ENCODE data around the gene CHN2. TPM values are rescaled to one million over a fixed set of nuclear protein-coding genes. Genes with fewer than 3 reads are reported as not detected.

CHN2 gene
- total RNA-seq, 1 experiment from 2014 or later = 2.1 TPM

- ChIA-PET CTCF (interaction anchor here (1.0 to 1.7 kb wide), 2 partner anchors 9 to 99 kb away, joined by 4 to 5 read pairs; no protein-coding TSS in a partner anchor), POLR2A (no interaction called here), RAD21 (ENCODE audit: low non-redundant PET in 1 of 2, low total read pairs in 2 of 2, uncharacterized antibody in 2 of 2, unreplicated experiment in 2 of 2) (interaction anchor here in 1 of 2 experiments (0.5 kb wide), 1 partner anchor 14 kb away, joined by 5 read pairs; no protein-coding TSS in a partner anchor)
- no peaks in the 10 kb centered on the region for H3K27me3 ChIP-seq (ENCODE audit: insufficient read depth, low read length)
- no peaks in the 10 kb centered on the region for H3K9me3 ChIP-seq (ENCODE audit: control insufficient read depth in 1 of 2, insufficient read depth in 1 of 2, low read depth in 1 of 2, low read length in 2 of 2)
- H3K27ac ChIP-seq (ENCODE audit: low read depth, low read length) = no peak overlapping the region
- H3K9me2 ChIP-seq (ENCODE audit: insufficient read depth) = no peaks in the 10 kb centered on the region
- H3K4me3 ChIP-seq (replicated peaks in 1 of 2; ENCODE audit: low read depth in 1 of 2, low read length in 2 of 2) = no peak overlapping the region
- H3K36me3 ChIP-seq (ENCODE audit: control insufficient read depth in 1 of 2, insufficient read depth in 2 of 2, low read length in 2 of 2) = no peaks in the 10 kb centered on the region
- no peak overlapping the region for H2AFZ ChIP-seq (ENCODE audit: low read depth, low read length, poor library complexity, severe bottlenecking)
- BruUV-seq (replicated peaks) = no TSS peak
- ATAC-seq = no peak
- H4K20me1 ChIP-seq (ENCODE audit: insufficient read depth) = no peaks in the 10 kb centered on the region
- intact Hi-C loops (cut with micrococcal nuclease) = no loop called here
- H3K9ac ChIP-seq (ENCODE audit: low read length) = no peak overlapping the region
- peaks cover 15 to 28% of the 10 kb centered on the region in 2 experiments for H3K4me1 ChIP-seq (ENCODE audit: control insufficient read depth in 1 of 2, insufficient read depth in 2 of 2, low read length in 2 of 2)
- no peak for TF ChIP-seq SP1 (IDR thresholded peaks at IDR 0.05; ENCODE audit: low read depth)
- TF ChIP-seq, protein P1, sequence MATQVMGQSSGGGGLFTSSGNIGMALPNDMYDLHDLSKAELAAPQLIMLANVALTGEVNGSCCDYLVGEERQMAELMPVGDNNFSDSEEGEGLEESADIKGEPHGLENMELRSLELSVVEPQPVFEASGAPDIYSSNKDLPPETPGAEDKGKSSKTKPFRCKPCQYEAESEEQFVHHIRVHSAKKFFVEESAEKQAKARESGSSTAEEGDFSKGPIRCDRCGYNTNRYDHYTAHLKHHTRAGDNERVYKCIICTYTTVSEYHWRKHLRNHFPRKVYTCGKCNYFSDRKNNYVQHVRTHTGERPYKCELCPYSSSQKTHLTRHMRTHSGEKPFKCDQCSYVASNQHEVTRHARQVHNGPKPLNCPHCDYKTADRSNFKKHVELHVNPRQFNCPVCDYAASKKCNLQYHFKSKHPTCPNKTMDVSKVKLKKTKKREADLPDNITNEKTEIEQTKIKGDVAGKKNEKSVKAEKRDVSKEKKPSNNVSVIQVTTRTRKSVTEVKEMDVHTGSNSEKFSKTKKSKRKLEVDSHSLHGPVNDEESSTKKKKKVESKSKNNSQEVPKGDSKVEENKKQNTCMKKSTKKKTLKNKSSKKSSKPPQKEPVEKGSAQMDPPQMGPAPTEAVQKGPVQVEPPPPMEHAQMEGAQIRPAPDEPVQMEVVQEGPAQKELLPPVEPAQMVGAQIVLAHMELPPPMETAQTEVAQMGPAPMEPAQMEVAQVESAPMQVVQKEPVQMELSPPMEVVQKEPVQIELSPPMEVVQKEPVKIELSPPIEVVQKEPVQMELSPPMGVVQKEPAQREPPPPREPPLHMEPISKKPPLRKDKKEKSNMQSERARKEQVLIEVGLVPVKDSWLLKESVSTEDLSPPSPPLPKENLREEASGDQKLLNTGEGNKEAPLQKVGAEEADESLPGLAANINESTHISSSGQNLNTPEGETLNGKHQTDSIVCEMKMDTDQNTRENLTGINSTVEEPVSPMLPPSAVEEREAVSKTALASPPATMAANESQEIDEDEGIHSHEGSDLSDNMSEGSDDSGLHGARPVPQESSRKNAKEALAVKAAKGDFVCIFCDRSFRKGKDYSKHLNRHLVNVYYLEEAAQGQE (IDR thresholded peaks at IDR 0.05; ENCODE audit: low read depth) = no peak
- TF ChIP-seq SIN3A (IDR thresholded peaks at IDR 0.05; ENCODE audit: low read depth) = no peak
- no peak for TF ChIP-seq TCF7L2 (IDR thresholded peaks at IDR 0.05; ENCODE audit: borderline replicate concordance, extremely low read depth, insufficient read depth, insufficient read length)
- TF ChIP-seq, protein P2, sequence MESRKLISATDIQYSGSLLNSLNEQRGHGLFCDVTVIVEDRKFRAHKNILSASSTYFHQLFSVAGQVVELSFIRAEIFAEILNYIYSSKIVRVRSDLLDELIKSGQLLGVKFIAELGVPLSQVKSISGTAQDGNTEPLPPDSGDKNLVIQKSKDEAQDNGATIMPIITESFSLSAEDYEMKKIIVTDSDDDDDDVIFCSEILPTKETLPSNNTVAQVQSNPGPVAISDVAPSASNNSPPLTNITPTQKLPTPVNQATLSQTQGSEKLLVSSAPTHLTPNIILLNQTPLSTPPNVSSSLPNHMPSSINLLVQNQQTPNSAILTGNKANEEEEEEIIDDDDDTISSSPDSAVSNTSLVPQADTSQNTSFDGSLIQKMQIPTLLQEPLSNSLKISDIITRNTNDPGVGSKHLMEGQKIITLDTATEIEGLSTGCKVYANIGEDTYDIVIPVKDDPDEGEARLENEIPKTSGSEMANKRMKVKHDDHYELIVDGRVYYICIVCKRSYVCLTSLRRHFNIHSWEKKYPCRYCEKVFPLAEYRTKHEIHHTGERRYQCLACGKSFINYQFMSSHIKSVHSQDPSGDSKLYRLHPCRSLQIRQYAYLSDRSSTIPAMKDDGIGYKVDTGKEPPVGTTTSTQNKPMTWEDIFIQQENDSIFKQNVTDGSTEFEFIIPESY (IDR thresholded peaks at IDR 0.05; ENCODE audit: extremely low read depth, insufficient replicate concordance, low read length) = no peak
- no peaks in the 10 kb centered on the region for H3K79me2 ChIP-seq (ENCODE audit: insufficient read depth, low read length)
- no peak for DNase-seq (ENCODE audit: low read depth, low spot score)
- no peak overlapping the region for H3K4me2 ChIP-seq (ENCODE audit: low read length)
Measured at GRCh38 chr7:29288181-29289091, 93.9 kb downstream of the CHN2 start.

All from HCT116 (cell line).